Eye (tissue), 1 donor: ENCODE measurements around the gene MSH3.
A peak's percentile ranks its signal among the peaks of the same experiment; 100 is the strongest.

Source experiments
- DNase-seq: peaks from one replicate; pipeline ENCODE4 v3.0.0-alpha.2; 2015

MSH3 gene

DNA sequence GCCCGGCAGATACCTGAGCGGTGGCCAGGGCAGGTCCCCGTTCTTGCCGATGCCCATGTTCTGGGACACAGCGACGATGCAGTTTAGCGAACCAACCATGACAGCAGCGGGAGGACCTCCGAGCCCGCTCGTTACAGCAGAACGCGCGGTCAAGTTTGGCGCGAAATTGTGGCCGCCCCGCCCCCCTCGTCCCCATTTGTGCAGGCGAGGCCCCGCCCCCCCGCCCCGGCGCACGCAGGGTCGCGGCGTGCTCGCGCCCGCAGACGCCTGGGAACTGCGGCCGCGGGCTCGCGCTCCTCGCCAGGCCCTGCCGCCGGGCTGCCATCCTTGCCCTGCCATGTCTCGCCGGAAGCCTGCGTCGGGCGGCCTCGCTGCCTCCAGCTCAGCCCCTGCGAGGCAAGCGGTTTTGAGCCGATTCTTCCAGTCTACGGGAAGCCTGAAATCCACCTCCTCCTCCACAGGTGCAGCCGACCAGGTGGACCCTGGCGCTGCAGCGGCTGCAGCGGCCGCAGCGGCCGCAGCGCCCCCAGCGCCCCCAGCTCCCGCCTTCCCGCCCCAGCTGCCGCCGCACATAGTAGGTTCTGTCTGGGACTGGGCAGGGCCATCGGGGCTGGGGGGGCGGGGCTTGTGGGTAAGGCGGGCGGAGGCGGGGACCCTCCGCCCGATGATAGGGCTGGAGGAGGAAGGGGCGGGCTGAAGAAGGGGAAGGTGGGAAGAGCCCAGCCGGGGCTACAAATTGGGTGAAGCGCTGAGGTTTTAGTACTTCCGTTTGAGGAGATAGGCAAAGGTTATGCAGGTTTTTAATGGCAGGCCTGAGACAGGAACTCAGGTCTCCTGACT is at the start of gene MSH3, which contains the start of gene DHFR:
TSS of gene MSH3 (plus strand) at position 262 of the 840 bp plus-strand sequence. CDS start at position 338, 76 bp downstream.
TSS of gene DHFR (minus strand) at position 593 of the 840 bp plus-strand sequence. CDS start at position 99, 494 bp downstream.
- DNase-seq = peak; percentile 94

DNA sequence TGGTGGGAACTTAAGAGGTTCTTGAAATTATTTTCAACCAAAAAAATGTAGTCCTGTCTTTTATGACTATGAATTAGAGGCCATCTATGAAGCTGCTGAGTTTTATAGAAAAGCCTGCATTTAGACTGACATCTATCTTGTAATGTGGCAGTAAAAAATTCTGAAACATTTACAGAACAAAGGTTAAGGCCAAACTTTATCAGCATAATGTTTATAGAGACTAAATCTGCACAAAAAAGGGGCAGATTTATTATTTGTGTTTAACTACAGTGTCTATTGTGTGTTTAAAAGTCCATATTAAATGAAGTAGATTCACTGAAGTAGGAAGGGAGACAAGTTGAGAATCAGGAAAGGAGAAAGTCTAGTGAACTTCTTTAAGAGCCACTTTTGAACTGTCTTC is 47.1 kb upstream of the MSH3 start:
- no peak for DNase-seq

- no peak for DNase-seq
Measured at GRCh38 chr5:80607832-80608231, 46.6 kb upstream of the MSH3 start.

DNA sequence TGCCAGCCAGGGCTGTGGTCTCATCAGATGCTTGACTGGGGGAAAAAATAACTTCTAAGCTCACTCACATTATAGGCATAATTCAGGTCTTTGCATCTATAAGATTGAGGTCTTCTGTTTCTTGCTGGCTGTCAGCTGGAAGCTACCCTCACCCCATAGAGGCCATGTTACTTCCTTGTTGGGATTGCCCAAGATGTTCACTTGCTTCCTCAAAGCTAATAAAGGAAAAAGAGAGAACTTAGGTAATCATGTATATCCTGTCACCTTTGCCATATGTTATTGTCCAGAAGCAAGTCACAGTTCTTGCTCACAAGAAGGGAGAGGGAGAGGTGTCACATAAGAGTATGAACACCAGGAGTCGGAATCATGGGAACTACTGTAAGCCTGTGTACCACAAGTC is 45.7 kb upstream of the MSH3 start:
- no peak for DNase-seq

DNA sequence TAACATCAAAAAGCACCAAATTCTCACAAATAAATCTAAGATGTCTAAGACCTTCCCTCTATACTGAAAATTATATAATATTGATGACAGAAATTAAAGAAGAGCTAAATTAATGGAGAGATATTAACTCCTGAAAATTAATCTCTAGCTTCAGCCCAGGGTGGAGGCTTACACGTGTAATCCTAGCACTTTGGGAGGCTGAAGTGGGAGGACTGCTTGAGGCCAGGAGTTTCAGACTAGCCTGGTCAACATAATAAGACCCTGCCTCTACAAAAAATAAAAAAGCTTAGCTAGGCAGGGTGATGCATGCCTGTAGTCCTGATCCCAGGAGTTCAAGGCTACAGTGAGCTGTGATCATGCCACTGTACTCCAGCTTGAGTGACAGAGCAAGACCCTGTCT is 44.8 kb upstream of the MSH3 start:
- no peak for DNase-seq

- no peak for DNase-seq
Measured at GRCh38 chr5:80615266-80615914, 39.1 kb upstream of the MSH3 start.

DNA sequence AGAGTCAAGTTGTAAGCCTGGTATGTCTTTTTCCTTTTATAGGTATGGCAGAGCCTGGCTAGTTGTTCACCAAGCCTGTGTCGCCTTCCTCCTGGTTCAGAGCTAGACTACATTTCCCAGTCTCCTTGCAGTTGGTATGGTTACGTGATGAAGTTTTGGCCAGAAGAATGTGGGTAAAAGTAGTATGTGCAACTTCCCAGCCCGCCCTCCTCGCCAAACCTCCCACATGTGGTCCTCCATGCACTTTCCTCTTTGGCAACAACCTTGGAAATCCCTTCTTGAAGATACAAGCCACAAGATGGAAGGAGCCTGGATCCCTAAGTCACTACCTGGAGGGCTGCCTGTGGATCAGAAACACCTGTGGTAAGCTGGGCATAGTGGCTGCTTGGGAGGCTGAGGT is 36.0 kb upstream of the MSH3 start:
- DNase-seq = no peak

- no peak for DNase-seq
Measured at GRCh38 chr5:80619086-80619485, 35.4 kb upstream of the MSH3 start.

GRCh38 chr5:80620211-80620610 is 34.2 kb upstream of the MSH3 start:
- DNase-seq = no peak

- no peak for DNase-seq
Measured at GRCh38 chr5:80622756-80623155, 31.7 kb upstream of the MSH3 start.

DNA sequence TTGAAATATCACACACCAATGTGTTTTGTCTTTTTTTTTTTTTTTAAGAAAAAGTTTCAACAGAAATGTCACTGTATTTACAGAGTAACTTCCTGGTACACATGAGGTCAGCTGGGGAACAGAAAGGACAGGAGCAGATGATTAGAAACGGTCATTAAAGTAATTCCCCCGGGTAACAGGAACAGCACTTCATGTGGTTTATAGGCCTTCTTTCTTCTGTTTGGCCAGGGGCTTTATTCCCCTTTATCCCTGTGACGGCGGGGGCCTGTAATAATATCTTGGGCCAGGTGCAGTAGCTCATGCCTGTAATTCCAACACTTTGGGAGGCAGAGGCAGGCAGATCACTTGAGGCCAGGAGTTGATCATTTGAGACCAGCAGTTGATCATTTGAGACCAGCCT is 30.5 kb upstream of the MSH3 start:
- DNase-seq = no peak

DNA sequence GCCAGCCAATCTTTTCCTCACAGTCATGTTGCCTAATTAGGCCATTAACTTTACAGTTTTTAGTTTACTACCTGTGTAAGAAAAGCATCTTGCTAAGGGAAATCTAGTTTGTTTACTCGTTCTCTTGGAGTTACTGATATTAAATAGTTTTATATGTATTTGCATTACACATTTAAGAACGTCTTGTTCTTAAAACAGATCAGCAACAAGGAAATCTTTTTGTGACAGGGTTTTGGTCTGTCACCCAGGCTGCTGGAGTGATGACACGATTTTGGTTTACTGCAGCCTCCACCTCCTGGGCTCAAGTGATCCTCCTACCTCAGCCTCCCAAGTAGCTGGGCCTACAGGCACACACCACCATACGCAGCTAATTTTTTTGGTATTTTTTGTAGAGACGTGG is 29.2 kb upstream of the MSH3 start:
- DNase-seq = no peak

- DNase-seq = no peak
Measured at GRCh38 chr5:80629281-80629680, 25.2 kb upstream of the MSH3 start.

DNA sequence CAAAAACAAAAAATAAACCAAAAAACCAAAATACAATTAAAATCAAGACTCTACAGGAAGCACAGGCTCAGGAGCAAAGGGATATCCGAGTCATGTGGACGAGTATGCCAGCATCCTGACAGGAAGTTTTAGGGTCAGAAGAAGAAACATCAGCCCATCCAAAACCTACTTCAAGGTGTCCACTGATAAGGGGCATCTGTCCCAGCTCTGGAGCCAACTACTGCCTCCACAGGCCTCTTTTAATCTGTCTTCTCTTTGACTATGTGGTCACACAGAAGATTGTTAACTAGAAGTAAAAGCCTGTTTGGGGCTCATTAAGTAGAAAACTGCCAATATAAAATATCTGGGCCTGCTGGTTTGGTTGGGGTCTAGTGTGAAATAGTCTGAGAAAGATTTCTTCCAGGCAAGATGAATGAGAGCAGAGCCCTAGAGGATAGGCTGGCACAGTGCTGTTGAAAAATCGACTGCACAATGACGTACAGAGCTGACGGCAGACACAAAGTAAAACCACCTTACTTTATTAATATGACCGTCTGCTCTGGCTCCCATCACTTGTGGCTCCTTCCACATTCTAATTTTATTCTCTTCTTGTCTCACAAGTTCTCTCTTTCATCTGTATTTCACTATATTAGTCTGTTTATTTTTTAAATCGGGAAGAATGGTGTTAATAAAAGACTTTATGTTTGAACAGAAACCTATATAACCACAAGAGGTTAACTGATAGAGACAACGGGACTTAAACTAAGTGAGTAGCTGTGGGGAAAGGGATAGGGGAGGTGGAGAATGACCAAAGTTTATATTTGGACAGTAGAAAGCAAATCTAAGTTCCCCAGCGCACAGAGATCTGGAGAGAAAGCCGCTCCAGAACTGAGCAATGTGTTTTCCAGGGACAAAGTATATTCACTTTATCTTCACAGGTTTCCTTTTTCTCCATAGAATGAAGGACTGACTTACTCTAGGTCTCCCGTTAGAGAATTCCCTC is 22.9 kb upstream of the MSH3 start:
- no peak for DNase-seq

DNA sequence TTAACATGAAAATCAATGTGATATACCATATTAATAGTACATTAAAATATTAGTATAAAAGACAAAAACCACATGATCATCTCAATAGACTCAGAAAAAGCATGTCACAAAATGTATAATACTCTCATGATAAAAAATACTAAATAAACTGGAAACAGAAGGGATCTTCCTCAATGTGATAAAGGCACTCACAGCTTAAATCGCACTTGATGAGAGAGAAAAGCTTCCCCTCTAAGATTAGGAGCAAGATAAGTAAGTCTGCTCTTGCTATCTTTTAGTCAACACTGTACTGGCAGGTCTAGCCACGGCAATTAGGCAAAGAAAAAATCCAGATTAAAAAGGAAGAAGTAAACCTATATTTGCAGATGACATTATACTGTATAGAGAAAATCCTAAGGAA is 21.8 kb upstream of the MSH3 start:
- no peak for DNase-seq

DNA sequence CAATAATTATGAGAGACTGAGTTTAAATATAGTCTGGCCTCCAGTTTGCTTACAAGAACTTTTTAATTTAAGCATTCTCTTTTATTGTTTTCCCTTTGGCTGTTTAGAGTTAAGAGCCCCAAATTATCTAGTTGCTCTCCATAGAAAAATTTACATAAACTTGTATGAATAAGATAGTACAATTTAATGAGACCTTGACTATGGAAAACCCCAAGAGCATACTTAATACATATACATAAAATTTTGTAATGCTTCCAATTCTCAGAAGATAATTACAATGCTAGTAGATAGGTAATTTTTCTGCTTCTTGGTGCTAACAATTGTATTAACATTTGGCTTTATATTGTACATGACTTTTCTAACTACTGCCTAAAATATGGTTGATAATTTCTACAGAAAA is 20.3 kb upstream of the MSH3 start:
- DNase-seq = no peak

DNA sequence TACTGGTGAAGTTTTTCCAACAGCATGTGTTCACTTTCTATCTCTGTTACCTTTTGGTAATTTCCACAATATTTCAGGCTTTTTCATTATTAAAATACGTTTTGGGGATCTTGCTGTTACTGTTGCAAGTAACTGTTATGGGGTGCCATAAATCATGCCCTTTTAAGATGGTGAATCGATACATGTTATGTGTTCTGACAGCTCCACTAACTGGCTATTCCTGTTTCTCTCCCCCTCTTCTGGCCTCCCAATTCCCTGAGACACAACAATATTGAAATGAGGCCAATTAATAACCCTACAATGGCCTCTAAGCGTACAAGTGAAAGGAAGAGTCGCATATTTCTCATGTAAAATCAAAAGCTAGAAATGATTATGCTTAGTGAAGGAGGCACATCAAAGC is 13.1 kb upstream of the MSH3 start:
- DNase-seq = no peak

GRCh38 chr5:80644900-80645299 is 9.6 kb upstream of the MSH3 start:
- no peak for DNase-seq

- no peak for DNase-seq
Measured at GRCh38 chr5:80646926-80647325, 7.5 kb upstream of the MSH3 start.

DNA sequence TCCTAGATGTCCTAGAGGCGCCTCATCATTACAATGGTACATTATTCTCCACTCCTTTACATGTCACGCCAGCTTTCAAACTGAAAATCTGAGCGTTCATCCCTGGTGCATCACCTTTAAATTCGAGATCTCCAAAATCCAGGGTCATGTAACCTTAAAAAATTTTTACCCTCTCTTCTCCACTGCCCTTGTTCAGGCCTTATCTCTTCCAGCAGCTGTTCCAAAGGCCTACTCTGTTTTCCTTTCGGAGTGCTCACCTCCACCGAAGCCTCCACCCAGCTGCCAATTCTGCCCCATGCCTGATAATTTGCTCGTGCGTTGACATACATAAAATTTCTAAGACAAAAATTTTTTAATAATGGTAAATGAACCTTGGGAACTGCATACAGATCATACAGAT is 950 bp upstream of the MSH3 start:
- no peak for DNase-seq

DNA sequence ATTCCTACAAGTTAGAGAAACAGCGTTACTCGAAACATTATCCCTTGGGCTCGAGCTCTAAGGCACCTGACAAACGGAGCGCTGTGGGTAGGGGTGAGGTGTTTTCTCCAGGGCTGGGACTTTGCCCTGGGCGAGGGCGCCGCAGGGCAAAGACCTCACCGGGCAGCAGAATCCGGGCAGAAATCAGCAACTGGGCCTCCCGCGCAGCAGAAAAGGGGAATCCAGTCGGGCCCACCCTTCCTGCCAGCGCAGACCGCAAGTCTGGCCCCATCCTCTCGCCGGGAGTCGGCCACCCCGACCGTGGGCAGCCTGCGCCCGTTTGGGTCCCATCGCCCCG is 430 bp upstream of the MSH3 start:
- peak; percentile 57 for DNase-seq

DNA sequence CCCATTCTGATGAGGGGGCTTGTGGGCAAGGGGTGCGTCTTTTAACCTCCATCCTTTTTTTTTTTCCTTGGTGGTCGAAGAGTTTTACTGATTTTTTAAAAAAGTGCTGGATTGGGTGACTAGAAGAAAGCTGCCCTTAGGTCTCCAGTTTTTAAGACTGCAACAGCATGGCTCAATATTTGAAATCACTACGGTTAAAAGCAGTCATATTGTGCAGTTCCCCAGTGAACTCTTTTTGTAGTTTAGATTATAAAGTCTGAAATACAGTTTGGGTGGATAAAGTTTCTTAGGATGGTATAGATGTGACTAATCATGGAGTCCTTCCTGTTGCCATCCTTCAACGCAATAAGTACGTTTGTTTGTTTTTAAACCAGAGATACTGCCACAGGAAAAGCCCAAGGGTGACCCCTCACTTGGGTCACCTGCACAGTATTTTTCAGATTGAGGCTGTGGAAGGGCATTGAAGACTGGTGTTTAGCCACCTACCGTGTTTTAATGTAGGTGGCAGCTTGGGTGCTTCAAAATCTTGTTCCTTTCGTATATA is 851 bp downstream of the MSH3 start:
- DNase-seq = no peak

- no peak for DNase-seq
Measured at GRCh38 chr5:80656425-80656824, 2.0 kb downstream of the MSH3 start.
